GM18909 (cell line): ENCODE data around the gene RCAN3.
"Not testable (repeated sequence)": the region's sequence is repeated elsewhere in the genome, so short reads cannot be mapped to it uniquely, and the experiment has no call there.

Source experiments
- ATAC-seq: cut with Tn5 transposase; IDR thresholded peaks from one replicate; pipeline ENCODE4 v1.9.1; 2021; ENCODE audit warnings: mild to moderate bottlenecking; ENCODE audit not compliant: unreplicated experiment, poor library complexity

RCAN3 gene

DNA sequence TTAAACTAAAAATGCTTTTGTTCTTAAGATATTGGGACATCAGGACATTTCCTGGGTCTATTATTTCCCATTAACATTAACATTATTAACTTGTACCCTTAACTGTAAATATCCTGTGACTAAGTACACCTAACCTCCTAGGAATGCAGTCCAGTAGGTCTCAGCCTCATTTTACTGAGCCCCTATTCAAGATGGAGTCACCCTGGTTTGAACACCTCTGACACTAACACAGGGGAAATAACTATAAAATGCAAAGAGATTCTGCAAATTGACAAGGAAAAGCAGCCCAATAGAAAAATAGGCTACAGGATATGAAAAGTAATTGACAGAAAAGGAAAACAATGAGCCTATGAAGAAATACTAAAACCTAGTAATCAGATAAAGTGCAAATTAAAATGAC lies 41.6 kb downstream of the RCAN3 start:
- no peak for ATAC-seq

DNA sequence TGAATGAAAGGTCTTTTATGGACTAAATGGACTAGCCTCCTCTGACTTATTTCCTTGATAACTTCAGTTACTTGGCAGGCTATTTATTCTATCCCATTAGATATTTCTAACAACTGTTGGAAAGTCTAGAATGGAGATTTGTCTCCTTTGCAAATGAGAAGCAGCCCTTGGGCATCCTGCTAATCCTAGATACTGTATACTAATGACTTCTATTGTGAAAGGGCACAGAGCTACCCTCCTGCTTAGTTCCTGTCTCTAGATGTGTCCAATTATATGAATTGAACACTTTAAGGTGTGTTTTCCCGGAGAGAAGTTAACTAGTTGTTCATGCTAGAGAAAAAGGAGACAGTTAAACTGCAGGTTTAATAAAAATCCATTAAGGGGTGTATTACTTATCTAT lies 43.0 kb downstream of the RCAN3 start:
- no peak for ATAC-seq

DNA sequence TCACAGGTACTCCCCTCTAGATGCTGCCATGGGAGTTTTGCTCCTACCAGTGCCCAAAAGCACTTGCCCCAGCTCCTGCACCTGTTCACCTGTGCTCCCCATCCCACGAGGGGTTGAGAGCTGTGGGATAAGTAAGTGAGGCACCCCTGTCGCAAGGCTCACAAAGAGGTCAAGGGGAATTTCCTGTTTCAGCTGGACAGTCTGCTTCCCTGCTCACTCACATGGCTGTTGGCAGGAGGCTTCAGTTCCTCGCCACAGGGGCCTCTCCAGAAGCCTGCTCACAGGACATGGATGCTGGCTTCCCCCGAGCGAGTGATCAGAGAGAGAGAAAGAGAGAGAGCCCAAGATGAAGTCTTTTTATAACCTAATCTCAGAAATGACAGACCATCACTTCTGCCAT lies 44.6 kb downstream of the RCAN3 start:
- no peak for ATAC-seq

DNA sequence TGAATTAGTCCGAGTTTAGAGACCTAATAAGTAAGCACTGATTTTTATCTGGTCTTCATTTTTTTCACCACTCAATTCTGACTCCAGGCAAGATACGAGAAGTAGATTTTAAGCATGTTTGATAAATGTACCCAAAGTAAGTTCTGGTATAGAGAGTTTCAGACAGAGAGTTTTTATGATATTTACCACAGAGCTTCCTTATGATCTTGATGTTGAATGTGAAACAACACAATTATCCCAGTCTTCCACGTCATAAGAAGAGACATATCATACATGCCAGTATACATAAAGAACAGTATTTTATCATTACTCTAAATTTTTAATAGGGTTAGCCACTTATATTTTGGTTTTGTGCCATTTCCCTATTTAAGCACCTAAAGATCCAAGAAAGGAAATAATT lies 45.4 kb downstream of the RCAN3 start:
- ATAC-seq = no peak

DNA sequence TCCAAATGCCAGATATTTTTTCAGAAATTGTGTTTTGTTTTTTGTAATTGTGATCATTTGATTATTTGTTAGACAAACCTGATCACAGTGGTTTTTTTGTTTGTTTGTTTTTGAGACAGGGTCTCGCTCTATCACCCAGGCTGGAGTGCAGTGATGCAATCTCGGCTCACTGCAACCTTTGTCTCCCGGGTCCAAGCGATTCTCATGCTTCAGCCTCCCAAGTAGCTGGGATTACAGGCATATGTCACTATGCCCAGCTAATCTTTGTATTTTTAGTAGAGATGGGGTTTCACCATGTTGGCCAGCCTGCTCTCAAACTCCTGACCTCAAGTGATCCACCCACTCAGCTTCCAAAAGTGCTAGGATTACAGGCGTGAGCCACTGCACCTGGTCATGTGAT lies 46.6 kb downstream of the RCAN3 start:
- not testable (repeated sequence) for ATAC-seq

DNA sequence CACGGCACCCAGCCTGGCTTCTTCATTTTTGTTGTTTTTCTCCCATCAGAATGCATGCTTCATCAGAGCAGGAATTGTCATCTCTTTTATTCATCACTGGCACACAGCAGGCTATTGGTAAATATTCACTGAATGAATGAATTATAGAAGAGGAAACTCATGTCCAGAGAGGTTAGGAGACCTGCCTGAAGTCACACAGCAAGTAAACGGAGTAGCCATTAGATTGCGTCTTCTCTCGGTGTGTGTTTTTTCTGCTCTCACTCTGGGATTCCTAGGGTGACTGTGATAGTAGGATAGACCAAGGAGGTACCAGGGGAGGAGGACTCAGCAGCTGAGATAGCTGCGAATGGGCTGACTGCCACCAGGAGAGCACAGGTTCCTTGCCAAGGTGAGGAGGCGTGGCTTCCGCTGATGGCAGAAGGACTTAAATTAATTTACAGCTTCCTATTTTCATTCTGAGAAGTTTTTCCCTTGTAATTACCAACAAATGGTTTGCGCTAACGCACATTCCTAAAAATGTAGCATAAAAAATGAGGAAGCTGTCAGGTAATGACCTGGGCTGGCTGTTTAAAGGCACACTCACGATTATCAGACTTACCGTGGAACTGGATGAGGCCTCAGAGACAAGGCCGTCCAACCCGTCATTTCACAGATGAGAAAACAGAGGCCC lies 48.8 kb downstream of the RCAN3 start:
- ATAC-seq = no peak

DNA sequence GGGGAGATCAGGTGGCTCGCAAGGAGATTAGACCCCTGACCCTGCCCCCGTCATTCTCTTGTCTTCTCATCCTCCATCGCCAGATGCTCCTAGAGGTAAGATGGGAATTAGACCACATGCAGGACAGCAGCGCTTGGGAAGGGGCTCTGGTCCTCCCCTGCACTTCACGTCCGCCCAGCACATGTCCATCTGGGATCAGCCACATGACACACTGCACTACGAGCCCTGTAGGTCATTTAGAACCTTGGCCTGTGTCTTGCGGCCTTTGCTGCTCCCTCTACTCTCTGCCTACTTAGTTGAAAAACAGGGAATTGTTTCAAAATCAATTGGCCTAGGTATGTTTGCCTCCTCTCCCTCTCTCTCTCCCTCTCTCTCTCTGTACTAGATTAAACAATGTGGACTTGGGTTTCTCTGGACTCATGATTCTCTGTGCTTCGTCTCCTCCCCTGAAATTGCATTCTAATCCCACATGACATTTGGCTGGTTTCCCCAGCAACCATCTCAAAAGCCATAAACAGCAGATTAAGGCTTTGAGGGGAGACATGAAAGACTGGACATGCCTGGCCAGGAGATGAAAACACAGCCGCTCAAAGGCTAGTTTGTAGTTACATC lies 49.4 kb downstream of the RCAN3 start:
- no peak for ATAC-seq

DNA sequence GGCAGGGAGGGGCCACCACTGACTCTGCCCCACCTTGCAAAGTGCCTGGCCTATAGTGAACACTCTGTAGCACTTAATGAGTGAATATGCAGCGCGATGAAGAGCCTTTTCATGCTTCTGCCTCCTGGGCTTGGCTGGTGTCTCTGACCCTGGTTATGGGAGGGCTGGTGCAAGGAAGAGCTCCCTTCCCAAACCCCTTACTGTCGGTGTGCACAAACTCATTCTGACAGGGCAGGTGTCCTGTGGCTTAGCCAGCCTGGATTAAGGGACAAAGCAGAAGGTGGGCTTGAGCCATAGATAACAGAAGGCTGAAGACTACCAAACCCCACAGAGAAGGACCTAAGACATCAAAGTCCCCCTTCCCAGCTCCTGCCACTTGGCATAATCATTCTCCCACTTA lies 51.3 kb downstream of the RCAN3 start:
- ATAC-seq = no peak

DNA sequence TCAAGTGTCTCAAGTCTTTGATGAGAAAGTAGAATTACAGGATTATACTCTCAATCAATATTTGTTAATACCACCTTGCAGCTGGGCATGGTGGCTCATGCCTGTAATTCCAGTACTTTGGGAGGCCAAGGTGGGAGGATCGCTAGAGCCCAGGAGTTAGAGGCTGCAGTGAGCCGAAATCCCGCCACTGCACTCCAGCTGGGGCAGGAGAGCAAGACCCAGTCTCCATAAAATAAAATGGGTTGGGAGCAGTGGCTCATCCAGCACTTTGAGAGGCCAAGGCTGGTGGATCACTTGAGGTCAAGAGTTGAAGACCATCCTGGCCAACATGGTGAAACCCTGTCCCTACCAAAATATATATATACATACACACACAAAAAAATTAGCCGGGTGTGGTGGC lies 52.1 kb downstream of the RCAN3 start:
- no peak for ATAC-seq

DNA sequence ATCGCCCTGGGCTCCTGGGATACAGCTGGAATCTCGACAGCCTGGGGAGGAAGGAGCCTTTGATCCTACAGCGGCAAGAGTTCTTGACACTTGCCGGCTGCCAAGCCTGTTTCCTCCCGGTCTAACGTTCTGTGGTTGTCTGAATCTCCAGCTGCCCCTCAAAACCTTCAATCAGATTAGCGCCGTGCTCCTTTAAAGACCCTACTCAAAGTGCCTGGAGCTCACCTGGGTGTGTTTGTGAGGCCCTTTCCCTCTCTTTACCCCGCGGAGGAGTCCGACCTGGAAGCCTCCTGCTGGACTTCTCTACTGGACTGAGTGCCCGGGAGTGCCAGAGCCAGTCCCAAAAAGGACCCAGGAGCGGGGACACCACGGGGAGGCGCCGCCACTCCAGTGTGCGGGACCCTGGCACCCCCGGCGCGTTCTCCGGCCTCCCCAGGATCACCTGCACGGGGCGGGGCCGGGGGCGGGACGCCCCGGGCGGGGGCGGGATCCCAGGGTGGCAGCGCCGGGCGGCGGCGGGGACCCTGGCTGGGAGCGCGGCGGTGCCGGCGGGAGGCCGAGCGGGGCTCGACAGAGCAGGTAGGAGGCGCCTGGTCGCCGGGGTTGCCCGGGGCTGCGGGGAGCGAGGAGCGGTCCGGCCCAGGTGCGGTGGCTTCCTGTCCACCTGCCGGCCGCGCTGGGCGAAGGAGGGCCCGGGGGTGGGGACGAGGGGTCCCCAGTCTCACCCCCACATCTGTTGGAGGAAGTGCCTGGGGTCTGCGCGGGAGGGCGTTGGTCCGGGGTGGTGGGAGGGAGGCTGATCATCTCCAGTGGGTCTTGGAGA lies 53.2 kb downstream of the RCAN3 start, which contains the start of gene NCMAP:
TSS of gene NCMAP (plus strand) at position 497 of the 823 bp plus-strand sequence. CDS start 39,344 bp downstream, outside the sequence.
- ATAC-seq = no peak

DNA sequence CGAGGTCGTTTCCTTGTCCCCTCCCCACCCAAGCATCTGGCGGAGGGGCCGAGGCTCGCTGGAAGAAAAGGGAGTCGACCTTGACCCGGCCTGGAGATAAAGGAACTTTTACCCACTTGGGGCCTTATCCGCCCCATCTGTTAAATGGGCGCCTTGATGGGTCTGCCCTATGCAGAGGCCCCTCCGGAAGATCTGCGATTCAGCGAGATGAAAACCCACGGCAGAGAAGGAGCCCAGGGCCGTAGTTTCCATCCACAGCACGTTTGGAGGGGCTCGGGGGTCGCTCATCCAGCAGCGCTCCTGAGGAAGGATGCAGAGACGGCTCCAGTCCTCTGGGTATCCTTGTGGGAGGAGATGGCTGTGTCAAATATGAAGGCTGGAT lies 53.8 kb downstream of the RCAN3 start:
- ATAC-seq = no peak

DNA sequence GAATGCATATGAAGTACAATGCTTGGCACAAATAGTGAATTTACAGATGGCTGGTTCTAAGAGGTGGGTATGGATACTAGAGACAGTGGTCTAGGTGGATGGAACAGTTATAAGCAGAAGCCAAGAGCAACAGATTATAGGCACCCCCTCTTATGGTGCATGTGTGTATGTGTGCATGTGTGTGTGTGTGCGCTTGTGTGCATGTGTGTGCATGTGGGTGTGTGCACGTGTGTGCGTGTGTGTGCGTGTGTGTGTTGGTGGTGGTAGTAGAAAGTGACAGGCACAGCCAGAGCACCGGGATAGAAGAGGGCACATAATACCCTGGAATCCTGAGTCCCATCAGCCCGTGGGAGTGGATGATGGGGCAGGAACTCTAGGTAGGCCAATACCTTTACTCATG lies 54.6 kb downstream of the RCAN3 start:
- ATAC-seq = no peak

DNA sequence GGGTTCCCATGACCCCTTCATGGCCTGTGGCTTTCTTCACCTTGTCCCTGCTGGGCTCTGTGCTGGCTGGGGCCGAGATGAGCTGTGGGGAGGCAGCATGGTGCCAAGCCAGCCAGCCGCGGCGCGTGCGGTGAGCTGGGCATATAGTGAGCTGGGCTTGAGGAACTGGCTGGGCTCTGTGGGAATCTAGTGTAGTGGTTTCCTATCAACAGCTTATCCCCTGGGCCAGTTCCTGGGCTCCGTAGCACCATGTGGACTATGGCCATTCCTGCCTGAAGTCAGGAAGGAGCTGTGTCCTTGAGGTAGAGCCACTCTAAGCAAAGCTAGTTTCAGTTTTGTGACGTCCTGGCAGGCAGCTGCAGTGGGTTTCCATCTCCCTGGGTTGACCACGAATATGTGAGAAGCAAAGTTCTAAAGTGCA lies 55.1 kb downstream of the RCAN3 start:
- no peak for ATAC-seq

DNA sequence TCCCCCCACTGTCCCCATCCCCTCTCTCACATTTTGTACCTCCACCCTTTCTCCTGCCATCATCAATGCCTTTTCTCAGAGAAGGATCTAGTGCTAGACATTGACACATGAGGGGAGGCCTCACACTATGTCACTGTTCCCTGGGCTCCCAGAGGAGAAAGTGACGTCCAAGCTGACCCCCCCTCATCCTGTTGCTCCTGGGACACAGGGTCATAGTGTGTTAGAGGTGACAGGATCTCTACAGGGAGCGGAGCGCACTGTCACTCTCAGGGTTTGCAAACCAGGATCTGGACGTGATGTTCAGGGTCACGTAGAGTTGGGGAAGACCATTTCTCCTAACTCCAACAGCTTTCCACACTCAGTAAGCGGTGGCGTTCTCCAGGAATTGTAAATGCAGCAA lies 55.8 kb downstream of the RCAN3 start:
- ATAC-seq = no peak

DNA sequence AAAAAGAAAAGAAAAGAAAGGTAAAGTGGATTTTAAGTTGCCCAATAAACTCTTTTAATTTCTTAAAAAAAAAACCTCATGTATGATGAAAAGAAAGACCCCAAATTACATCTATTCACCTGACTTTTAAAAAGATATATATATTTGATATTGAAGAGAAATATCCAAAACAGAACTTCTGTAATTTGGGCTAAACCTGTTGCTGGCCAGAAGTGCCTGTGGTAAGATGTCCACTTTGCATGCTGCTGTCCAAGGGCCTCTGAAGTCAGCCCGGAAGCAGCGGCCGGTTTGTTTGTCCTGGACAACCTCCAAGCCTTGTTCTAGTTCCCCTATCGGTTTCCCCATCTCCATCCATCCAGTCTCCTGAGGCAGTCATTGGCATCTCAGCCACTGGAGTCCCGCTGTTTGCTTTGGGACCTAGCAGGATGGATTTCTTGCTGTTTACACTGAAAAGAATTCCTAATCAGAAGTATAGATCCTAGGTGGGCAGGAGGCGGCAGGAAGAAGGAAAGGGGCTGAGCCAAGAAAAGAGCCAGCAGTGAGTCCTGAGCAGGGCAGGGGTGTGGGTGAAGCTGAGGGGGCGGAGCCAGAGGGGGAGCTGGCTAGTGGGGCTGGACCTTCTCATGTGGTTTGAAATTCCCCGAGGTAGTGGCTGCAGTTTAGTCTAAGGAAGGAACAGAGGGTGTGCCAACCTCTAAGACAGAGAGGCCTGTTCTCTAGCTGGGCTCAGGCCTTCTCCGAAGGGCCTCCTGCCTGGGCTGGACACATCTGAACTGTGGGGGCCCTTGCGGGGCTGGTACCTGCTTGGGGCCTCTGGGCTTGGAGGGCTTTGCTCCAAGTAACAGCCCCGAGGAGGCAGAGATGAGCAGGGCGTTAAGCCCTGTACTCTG lies 56.5 kb downstream of the RCAN3 start:
- ATAC-seq = no peak

DNA sequence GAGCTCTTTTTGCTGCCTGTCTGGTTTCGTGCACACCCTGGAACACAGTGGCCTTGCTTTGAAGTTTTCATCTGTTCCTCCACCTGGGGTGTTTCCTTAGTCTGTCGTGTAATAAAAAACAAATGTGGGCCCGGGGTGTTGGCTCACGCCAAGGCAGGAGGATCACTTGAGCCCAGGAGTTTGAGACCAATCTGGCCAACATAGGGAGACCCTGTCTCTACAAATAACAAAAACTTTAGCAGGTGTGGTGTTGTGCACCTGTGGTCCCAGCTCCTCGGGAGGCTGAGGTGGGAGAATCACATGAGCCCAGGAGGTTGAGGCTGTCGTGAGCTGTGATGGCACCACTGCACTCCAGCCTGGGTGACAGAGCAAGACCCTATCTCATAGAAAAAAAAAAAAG lies 57.7 kb downstream of the RCAN3 start:
- ATAC-seq = no peak

DNA sequence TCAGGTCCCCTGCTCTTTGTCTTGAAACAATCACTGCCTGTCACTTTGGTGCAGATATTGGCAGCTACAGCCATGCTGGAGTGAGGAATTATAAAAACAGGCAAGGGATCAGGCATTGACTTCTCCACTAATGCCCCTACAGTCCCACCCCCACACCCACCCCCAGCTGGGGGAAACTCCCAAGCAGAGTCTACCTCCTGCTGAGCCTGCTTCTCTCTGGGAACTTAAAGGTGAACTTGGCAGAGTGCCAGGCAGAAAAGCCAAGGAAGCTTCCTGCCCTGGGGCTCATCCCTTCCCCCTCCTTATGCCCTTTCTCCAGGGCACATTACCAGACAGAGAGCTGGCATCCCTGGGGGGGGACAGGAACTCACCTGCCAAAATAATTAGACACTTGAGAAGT lies 60.0 kb downstream of the RCAN3 start:
- ATAC-seq = no peak

DNA sequence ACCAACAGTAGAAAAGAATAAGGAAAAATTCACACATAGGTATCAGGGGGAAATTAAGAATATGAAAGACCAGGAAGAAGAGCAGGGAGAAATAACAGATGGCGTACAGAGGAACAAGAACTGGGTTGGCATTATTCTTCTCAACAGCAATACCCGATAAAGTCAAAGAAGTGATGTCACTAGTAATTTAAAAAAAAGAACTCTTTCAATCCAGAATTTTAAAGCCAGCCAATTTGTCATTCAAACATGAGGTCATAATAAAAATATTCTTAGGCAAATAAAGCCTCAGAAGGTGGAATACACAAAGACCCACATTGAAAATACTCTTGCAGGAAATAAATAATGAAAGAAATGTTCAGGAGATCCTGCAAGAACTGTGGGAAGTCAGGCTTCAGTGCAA lies 62.1 kb downstream of the RCAN3 start:
- ATAC-seq = no peak

DNA sequence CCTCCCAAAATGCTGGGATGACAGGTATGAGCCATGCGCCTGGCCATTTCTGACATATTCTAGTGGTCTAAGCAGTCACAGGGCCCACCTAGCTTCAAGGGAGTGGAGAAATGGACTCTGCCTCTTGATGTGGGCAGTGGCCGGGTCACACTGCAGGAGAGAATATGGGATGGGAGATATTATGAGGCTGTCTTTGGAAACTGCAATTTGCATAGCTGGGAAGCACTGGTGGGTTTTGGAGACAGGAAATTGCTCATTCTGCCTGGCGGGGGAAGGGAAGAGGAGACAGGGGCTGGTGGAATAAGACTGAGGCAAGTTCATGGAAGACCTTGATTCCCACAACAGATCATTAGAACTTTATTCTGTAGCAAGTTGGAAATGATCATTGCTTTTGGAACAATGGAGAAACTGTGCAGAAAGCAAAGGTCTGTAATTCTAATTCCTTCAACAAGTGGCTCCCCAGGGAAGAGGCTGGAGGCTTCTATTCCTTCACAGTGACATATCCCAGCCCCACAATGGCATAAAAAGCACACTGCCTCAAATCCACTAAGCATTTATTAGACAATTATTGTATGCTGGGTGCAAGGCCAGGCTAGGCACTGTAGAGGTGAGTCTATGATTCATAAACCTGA lies 63.7 kb downstream of the RCAN3 start:
- ATAC-seq = no peak

DNA sequence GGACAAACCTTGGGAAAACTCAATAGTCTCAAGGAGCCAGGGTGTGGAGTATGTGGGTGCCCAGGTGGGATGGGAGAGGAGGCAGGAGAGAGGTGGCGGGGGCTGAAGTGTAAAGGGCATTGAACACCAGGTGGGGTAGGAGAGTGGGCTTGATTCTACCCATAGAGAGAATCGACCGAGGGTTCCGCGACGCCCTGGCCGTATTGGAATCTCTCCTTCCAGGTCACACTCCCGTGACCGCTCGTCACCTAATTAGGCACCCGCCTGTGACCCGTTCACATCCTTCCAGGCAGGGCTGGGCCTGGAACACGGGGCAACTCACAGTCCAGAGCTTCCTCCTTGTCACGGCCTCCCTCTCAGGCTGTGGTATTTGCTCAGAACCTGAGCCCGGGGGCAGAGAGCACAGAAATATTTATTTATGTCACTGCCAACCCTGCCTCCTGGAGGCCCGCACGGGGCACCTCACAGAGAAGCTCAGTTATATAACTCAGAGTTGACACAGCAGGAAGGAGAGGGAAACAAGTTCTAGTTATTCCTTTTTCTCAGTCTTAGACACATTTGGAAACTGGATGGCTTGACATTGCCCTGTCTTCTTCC lies 65.3 kb downstream of the RCAN3 start:
- ATAC-seq = no peak
